ENCODE measurements around the gene GALNT17.

GRCh38 chr7:71657386-71657785 lies 525.4 kb downstream of the GALNT17 start:
- TF ChIP-seq, protein P1, sequence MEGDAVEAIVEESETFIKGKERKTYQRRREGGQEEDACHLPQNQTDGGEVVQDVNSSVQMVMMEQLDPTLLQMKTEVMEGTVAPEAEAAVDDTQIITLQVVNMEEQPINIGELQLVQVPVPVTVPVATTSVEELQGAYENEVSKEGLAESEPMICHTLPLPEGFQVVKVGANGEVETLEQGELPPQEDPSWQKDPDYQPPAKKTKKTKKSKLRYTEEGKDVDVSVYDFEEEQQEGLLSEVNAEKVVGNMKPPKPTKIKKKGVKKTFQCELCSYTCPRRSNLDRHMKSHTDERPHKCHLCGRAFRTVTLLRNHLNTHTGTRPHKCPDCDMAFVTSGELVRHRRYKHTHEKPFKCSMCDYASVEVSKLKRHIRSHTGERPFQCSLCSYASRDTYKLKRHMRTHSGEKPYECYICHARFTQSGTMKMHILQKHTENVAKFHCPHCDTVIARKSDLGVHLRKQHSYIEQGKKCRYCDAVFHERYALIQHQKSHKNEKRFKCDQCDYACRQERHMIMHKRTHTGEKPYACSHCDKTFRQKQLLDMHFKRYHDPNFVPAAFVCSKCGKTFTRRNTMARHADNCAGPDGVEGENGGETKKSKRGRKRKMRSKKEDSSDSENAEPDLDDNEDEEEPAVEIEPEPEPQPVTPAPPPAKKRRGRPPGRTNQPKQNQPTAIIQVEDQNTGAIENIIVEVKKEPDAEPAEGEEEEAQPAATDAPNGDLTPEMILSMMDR (IDR thresholded peaks at IDR 0.05): no peak
- TF ChIP-seq POLR2A (IDR thresholded peaks at IDR 0.05; ENCODE audit: low read depth) (no peak), EP300 (IDR thresholded peaks at IDR 0.05) (no peak)

Data from esophagus muscularis mucosa (tissue), 4 donors.